Measurements from ENCODE around the gene ROPN1L. TPM values are rescaled to one million over a fixed set of nuclear protein-coding genes. Genes with fewer than 3 reads are reported as not detected.

ROPN1L gene
- total and polyA plus RNA-seq, 2 of the 8 experiments (the other 6 are each of a cell fraction or from before 2014, with no cell fraction given): 0.24 to 0.73 TPM

- ChIA-PET CTCF (ENCODE audit: partially characterized antibody) (interaction anchor here (1.1 to 1.6 kb wide), 3 partner anchors 14 to 30 kb away, joined by 4 read pairs; no protein-coding TSS in a partner anchor), POLR2A (ENCODE audit: partially characterized antibody) (no interaction called here)
- WGBS, 2 experiments (ENCODE audit: extremely low coverage in 1 of 2, insufficient coverage in 1 of 2, insufficient read length in 1 of 2, insufficient replicate concordance in 2 of 2, low coverage in 1 of 2, low lambda C conversion rate in 2 of 2, missing lambda C conversion rate in 1 of 2): 90% methylated on average over 7 of the region's 7 CpGs; no CpG with 5 or more reads in 1 of the 2 experiments
- no peaks in the 10 kb centered on the region for H3K23me2 ChIP-seq (ENCODE audit: low read depth, low read length)
- H3K4me2 ChIP-seq (ENCODE audit: insufficient read depth in 1 of 2, low read depth in 2 of 2, low read length in 2 of 2): no peak overlapping the region
- H3K4me1 ChIP-seq (replicated peaks in 1 of 4; ENCODE audit: control insufficient read depth in 3 of 4, insufficient read depth in 4 of 4, low read length in 3 of 4): no peaks in the 10 kb centered on the region; a peak in 1 of 7 replicates
- no peak overlapping the region for H2BK20ac ChIP-seq (ENCODE audit: low read length)
- H4K20me1 ChIP-seq (replicated peaks in 1 of 2; ENCODE audit: control insufficient read depth in 1 of 2, insufficient read depth in 2 of 2, low read length in 2 of 2): no peaks in the 10 kb centered on the region
- no peaks in the 10 kb centered on the region for H3K79me1 ChIP-seq (ENCODE audit: low read depth, low read length)
- H2AFZ ChIP-seq (ENCODE audit: low read length): no peak overlapping the region
- no peak overlapping the region for H3K18ac ChIP-seq (ENCODE audit: extremely low read depth, low read length)
- no peak overlapping the region for H2BK5ac ChIP-seq (ENCODE audit: low read depth, low read length)
- no peak overlapping the region for H3K56ac ChIP-seq (replicated peaks; ENCODE audit: insufficient read length, low read depth, low read length)
- H2BK120ac ChIP-seq (replicated peaks; ENCODE audit: low read depth, low read length): no peak overlapping the region
- no peak overlapping the region for H3K9ac ChIP-seq (replicated peaks in 1 of 4; ENCODE audit: extremely low read depth in 1 of 4, low read depth in 3 of 4, low read length in 3 of 4)
- H3K4ac ChIP-seq (replicated peaks; ENCODE audit: insufficient read length, low read depth, low read length): no peak overlapping the region
- H3K23ac ChIP-seq (ENCODE audit: insufficient read length): no peak overlapping the region
- H3K79me2 ChIP-seq (ENCODE audit: control insufficient read depth in 1 of 2, insufficient read depth in 2 of 2, low read length in 2 of 2): no peaks in the 10 kb centered on the region
- H3K36me3 ChIP-seq (ENCODE audit: control insufficient read depth in 2 of 4, insufficient read depth in 4 of 4, low read length in 3 of 4): no peaks in the 10 kb centered on the region
- peaks cover 6 to 10% of the 10 kb centered on the region in 2 experiments; a peak in 1 of 4 replicates for H3K9me3 ChIP-seq (ENCODE audit: insufficient read depth in 2 of 2, low read depth in 1 of 2, low read length in 1 of 2)
- no peak overlapping the region for H2BK12ac ChIP-seq (ENCODE audit: low read depth, low read length)
- no peak overlapping the region for H3K14ac ChIP-seq (ENCODE audit: insufficient read length)
- no peak overlapping the region for H3K27ac ChIP-seq (ENCODE audit: low read depth, low read length)
- H3K4me3 ChIP-seq (ENCODE audit: extremely low read depth in 1 of 4, insufficient read depth in 2 of 4, low read depth in 3 of 4, low read length in 4 of 4): no peak overlapping the region
- no peak overlapping the region for H4K8ac ChIP-seq (ENCODE audit: extremely low read depth, insufficient read depth, low read length)
- no peak overlapping the region for H4K91ac ChIP-seq (replicated peaks; ENCODE audit: insufficient read length, low read length)
- H3K27me3 ChIP-seq (replicated peaks in 1 of 4; ENCODE audit: control insufficient read depth in 3 of 4, extremely low read depth in 1 of 4, insufficient read depth in 3 of 4, low read length in 3 of 4): 0 out of 7 replicates have a peak, but pooled peaks cover 0 to 4% (median 0%) of the 10 kb centered on the region in 4 experiments
- no peak overlapping the region for H2BK15ac ChIP-seq (ENCODE audit: low read length)
- no peak overlapping the region for H2AK5ac ChIP-seq (ENCODE audit: low read depth, low read length)
- no peak for DNase-seq (ENCODE audit: low read depth in 1 of 2, low spot score in 2 of 2)
- no peak overlapping the region for H4K5ac ChIP-seq (ENCODE audit: insufficient read length, low read depth, low read length)
- FAIRE-seq: no peak
- TF ChIP-seq GABPA (IDR thresholded peaks at IDR 0.05; ENCODE audit: borderline replicate concordance, insufficient read depth, low read length): no peak
- no peak for TF ChIP-seq TEAD4 (IDR thresholded peaks at IDR 0.05; ENCODE audit: low read depth, low read length)
- TF ChIP-seq ATF2 (IDR thresholded peaks at IDR 0.05; ENCODE audit: low read length): no peak
- no peak for TF ChIP-seq CBX5 (IDR thresholded peaks at IDR 0.05; ENCODE audit: low read depth, low read length)
- TF ChIP-seq USF2 (IDR thresholded peaks at IDR 0.05; ENCODE audit: low read length): no peak
- no peak for TF ChIP-seq SP1 (IDR thresholded peaks at IDR 0.05; ENCODE audit: low read depth, low read length)
- no peak for TF ChIP-seq BACH1 (IDR thresholded peaks at IDR 0.05; ENCODE audit: low read length)
- TF ChIP-seq SP4 (IDR thresholded peaks at IDR 0.05; ENCODE audit: low read length): no peak
- TF ChIP-seq PHF8 (conservative IDR thresholded peaks at IDR 0.05; ENCODE audit: low read depth, low read length): no peak
- no peak for TF ChIP-seq GTF2F1 (IDR thresholded peaks at IDR 0.05; ENCODE audit: borderline replicate concordance, low read depth, low read length)
- TF ChIP-seq CEBPB (IDR thresholded peaks at IDR 0.05; ENCODE audit: low read depth, low read length): no peak
Measured at GRCh38 chr5:10474521-10475075, 32.9 kb downstream of the ROPN1L start.

All from H1 (cell line).